Suprapubic skin (tissue), 4 donors: Measurements from ENCODE around the gene CCDC169.

Experiments used
- EP300 ChIP-seq: sonication (generic); formaldehyde crosslinking; IDR thresholded peaks from one replicate; pipeline ENCODE4 v1.6.1; 2017; ENCODE audit warnings: antibody characterized with exemption
- POLR2A ChIP-seq, 2 donors: fragments of 450-650 bp; IDR thresholded peaks; one replicate each; pipeline ENCODE4 v1.6.1; 2017; ENCODE audit warnings: antibody characterized with exemption in 2 of 2, mild to moderate bottlenecking in 2 of 2, moderate library complexity in 2 of 2
- POLR2AphosphoS5 ChIP-seq, 3 donors: sonication (generic); formaldehyde crosslinking; IDR thresholded peaks; one replicate each; pipeline ENCODE4 v1.6.1; 2017; ENCODE audit warnings: antibody characterized with exemption in 3 of 3
- TF ChIP-seq, protein P1 (sequence below), 2 donors: fragments of 200-600 bp in 1 of 2; fragments of 450-650 bp in 1 of 2; sonication (generic) in 1 of 2; IDR thresholded peaks; one replicate each; pipeline ENCODE4 v1.5.1; 2016 to 2019; ENCODE audit warnings: antibody characterized with exemption in 2 of 2, mild to moderate bottlenecking in 1 of 2, moderate library complexity in 1 of 2

DNA sequence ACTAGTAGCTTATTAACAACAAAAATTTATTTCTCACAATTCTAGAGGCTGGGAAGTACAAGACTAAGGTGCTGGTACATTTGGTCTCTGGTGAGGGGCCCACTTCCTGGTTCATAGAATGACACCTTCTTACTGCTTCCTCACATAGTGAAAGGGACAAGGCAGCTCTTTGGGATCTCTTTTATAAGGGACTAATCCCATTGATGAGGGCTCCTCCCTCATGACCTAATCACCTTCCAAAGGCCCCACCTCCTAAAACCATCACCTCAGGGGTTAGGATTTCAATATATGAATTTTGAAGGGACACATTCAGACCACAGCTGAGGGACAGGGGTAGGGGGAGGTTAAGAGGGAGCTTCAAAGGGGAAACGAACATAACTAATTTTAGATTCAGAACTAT lies 28.3 kb upstream of the CCDC169 start:
- TF ChIP-seq, protein P1, sequence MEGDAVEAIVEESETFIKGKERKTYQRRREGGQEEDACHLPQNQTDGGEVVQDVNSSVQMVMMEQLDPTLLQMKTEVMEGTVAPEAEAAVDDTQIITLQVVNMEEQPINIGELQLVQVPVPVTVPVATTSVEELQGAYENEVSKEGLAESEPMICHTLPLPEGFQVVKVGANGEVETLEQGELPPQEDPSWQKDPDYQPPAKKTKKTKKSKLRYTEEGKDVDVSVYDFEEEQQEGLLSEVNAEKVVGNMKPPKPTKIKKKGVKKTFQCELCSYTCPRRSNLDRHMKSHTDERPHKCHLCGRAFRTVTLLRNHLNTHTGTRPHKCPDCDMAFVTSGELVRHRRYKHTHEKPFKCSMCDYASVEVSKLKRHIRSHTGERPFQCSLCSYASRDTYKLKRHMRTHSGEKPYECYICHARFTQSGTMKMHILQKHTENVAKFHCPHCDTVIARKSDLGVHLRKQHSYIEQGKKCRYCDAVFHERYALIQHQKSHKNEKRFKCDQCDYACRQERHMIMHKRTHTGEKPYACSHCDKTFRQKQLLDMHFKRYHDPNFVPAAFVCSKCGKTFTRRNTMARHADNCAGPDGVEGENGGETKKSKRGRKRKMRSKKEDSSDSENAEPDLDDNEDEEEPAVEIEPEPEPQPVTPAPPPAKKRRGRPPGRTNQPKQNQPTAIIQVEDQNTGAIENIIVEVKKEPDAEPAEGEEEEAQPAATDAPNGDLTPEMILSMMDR (IDR thresholded peaks at IDR 0.05): no peak
- TF ChIP-seq EP300: no peak
- TF ChIP-seq POLR2A (IDR thresholded peaks at IDR 0.05): no peak
- TF ChIP-seq POLR2AphosphoS5 (IDR thresholded peaks at IDR 0.05): no peak
